Thoracic aorta (tissue), 2 donors: ENCODE results near the gene ZNF423. TPM values are rescaled to one million over a fixed set of nuclear protein-coding genes. Genes with fewer than 3 reads are reported as not detected.
A peak's percentile ranks its signal among the peaks of the same experiment; 100 is the strongest.

Experiments used
- ATAC-seq: fragments of 150-250 bp; one replicate; pipeline ENCODE4 v1.8.0; 2017; ENCODE audit warnings: low read depth; ENCODE audit not compliant: insufficient number of reproducible peaks, low FRiP score
- DNase-seq: peaks from one replicate; pipeline ENCODE4 v3.0.0-alpha.2; 2020; ENCODE audit warnings: low spot score
- H3K27ac ChIP-seq, 2 donors: fragments of 200-600 bp; sonication (generic); 1 replicate in 1 of 2; 2 replicates in 1 of 2; pipeline ENCODE4 v1.5.1; 2016; ENCODE audit warnings: mild to moderate bottlenecking in 2 of 2, moderate library complexity in 2 of 2
- H3K27me3 ChIP-seq: fragments of 200-600 bp; sonication (generic); replicated peaks from 2 replicates; pipeline ENCODE4 v1.6.0; 2016; ENCODE audit warnings: mild to moderate bottlenecking; ENCODE audit not compliant: insufficient read depth
- H3K36me3 ChIP-seq: fragments of 200-600 bp; sonication (generic); one replicate; pipeline ENCODE4 v1.5.1; 2016
- H3K4me1 ChIP-seq, 2 donors: fragments of 200-600 bp; sonication (generic); 1 replicate in 1 of 2; 2 replicates in 1 of 2; pipeline versions ENCODE4 v1.5.1 to v1.6.0; 2016; ENCODE audit warnings: low read depth in 2 of 2, mild to moderate bottlenecking in 1 of 2; ENCODE audit not compliant: control insufficient read depth in 1 of 2
- H3K4me3 ChIP-seq: fragments of 200-600 bp; sonication (generic); 2 replicates; pipeline ENCODE4 v1.5.1; 2016; ENCODE audit warnings: mild to moderate bottlenecking
- H3K9me3 ChIP-seq: fragments of 200-600 bp; sonication (generic); 2 replicates; pipeline ENCODE4 v1.5.1; 2016
- total RNA-seq, 2 donors: library from RNA; depleted of rRNA; stranded (reverse); fragments of >200 nt; gene quantifications; one replicate each; pipeline versions ENCODE4 v1.1.0 to v1.2.3, GENCODE V29; 2016
- TF ChIP-seq, protein P1 (sequence below): fragments of 200-600 bp; sonication (generic); IDR thresholded peaks from one replicate; pipeline ENCODE4 v1.5.1; 2019; ENCODE audit warnings: antibody characterized with exemption

Gene ZNF423
- total RNA-seq, 2 donors from 2014 or later: 16.2 to 22.9 TPM

DNA sequence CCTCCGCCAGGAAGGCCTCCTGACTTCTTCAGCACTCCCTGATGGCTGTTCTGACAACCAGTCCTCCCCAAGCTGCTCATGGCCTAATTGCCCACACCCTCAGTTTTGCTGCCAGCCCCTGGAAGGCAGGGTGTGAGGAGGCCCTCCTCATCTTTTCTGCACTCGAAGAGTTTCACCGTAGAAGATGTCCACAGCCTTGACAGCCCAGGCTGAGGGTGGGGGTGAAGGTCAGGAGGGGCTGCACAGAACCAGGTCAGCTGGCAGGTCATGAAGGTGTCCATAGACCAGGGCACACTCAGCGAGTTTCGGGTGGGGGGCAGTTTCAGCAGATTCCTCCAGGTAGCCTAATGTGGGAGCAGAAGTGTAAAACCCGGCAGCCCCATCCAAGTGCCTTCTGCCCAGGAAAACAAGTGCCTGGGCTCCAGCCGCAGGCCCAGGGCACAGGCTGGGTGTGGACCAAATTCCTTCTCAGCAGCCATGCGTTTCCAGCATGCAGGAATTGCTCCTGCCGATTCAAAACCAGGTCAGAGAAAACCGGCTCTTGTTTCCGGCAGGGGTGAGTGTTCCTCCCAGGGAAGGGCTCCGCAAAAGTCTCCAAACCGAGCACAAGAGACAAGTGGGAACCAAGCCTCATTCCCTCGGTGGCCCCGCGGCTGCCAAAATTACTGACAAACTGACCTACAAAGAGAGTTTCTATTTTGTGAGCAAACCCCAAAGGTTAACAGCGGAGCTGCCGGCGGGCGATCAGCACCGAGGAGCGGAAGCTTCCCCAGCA, 253.5 kb downstream of the ZNF423 start:
- Histone ChIP-seq H3K27ac (no peak overlapping the region), H3K4me3 (peak overlapping the region; percentile 6), H3K4me1 (peaks cover 0 to 11% of the 10 kb centered on the region in 2 donors), H3K27me3 (no peaks in the 10 kb centered on the region), H3K36me3 (no peaks in the 10 kb centered on the region), H3K9me3 (no peaks in the 10 kb centered on the region)
- TF ChIP-seq, protein P1, sequence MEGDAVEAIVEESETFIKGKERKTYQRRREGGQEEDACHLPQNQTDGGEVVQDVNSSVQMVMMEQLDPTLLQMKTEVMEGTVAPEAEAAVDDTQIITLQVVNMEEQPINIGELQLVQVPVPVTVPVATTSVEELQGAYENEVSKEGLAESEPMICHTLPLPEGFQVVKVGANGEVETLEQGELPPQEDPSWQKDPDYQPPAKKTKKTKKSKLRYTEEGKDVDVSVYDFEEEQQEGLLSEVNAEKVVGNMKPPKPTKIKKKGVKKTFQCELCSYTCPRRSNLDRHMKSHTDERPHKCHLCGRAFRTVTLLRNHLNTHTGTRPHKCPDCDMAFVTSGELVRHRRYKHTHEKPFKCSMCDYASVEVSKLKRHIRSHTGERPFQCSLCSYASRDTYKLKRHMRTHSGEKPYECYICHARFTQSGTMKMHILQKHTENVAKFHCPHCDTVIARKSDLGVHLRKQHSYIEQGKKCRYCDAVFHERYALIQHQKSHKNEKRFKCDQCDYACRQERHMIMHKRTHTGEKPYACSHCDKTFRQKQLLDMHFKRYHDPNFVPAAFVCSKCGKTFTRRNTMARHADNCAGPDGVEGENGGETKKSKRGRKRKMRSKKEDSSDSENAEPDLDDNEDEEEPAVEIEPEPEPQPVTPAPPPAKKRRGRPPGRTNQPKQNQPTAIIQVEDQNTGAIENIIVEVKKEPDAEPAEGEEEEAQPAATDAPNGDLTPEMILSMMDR: no peak
- ATAC-seq: no peak
- no peak for DNase-seq

DNA sequence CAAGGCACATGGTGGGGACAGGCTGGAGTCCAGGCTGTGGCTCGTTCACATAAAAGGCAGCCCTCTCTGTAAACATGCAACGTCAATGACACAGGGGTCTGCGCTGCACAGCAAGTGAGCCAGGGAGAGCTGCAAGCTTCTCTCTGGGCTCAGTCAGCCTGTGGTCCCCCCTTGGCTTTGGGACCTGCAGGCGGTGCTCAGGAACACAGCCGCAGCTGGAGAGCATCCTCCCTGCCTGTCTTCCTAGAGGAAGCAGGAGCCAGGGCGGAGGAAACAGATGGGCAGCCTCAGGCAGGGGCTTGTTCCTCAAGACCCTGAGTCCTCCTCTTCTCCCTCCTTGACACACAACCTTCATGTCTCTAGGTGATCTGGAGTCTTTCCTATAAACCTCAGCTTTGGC, 254.3 kb downstream of the ZNF423 start:
- no peaks in the 10 kb centered on the region for H3K9me3 ChIP-seq
- H3K4me1 ChIP-seq: peaks cover 2 to 17% of the 10 kb centered on the region in 2 donors
- no peak overlapping the region for H3K4me3 ChIP-seq
- no peak overlapping the region for H3K27ac ChIP-seq
- no peak for ATAC-seq
- TF ChIP-seq, protein P1: no peak
- no peaks in the 10 kb centered on the region for H3K27me3 ChIP-seq
- no peaks in the 10 kb centered on the region for H3K36me3 ChIP-seq
- DNase-seq: no peak

DNA sequence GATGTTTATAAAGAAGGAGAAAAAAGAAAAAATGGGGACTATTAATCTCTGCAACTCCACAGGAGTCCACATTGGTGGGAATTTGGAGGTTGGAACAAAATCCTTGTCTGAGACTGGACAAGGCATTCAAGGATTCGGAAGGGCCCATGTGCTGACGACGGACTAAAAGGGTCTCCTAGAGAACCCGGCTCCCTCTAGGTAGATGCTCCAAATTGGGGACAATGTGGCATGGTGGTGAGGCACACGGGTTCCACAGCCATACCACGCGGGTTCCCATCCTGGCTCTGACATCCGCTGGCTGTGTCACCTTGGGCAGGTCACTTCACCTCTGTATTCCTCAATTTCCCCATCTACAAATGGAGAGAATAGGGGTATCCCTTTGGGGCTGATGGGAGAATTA, 254.9 kb downstream of the ZNF423 start:
- TF ChIP-seq, protein P1: no peak
- Histone ChIP-seq H3K4me3 (no peak overlapping the region), H3K4me1 (peaks cover 6 to 23% of the 10 kb centered on the region in 2 donors), H3K27ac (no peak overlapping the region), H3K27me3 (no peaks in the 10 kb centered on the region), H3K36me3 (no peaks in the 10 kb centered on the region), H3K9me3 (no peaks in the 10 kb centered on the region)
- DNase-seq (no peak), ATAC-seq (no peak)

DNA sequence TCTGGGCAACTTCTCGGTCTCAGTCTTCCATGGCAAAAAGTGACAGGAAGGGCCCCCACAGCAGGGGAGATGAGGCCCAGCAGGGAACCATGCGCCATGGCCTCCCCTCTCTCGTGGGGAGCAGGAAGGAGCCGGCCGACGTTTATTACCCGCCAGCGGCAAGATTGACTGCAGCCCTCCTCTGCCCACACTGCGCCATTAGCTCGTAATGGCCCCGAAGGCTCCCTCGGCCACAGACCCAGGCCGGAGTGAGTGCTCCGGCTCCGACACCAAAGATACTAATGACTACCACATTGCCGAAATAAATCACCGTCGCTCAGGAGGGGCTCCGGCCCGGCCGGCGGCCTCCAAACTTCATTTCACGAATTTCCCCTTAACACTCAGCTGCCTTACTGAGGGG, 255.4 kb downstream of the ZNF423 start:
- ATAC-seq: no peak
- no peak for DNase-seq
- H3K4me1 ChIP-seq: peaks cover 8 to 27% of the 10 kb centered on the region in 2 donors

DNA sequence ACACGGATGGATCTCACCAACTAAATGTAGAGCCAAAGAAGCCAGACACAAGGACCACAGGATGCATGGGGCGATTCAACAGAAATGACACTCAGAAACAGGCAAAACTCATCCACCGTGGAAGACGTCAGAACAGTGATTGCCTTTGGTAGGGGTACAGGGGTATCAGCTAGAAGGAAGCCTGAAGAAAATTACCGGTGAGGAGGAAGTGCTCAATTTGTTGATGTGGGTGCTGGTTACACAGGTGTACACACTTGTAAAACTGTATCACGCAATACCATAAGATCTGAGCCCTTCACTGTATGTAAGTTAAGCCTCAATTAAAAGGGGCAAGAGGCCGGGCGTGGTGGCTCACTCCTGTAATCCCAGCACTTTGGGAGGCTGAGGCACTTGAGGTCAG, 256.2 kb downstream of the ZNF423 start:
- Histone ChIP-seq H3K27ac (no peak overlapping the region), H3K9me3 (no peaks in the 10 kb centered on the region), H3K36me3 (no peaks in the 10 kb centered on the region), H3K4me1 (peaks cover 11 to 31% of the 10 kb centered on the region in 2 donors), H3K27me3 (no peaks in the 10 kb centered on the region), H3K4me3 (no peak overlapping the region)
- TF ChIP-seq, protein P1: no peak
- ATAC-seq (no peak), DNase-seq (no peak)

More for the DNA sequence above, 255.4 kb downstream of the ZNF423 start:
- Histone ChIP-seq H3K27me3 (no peaks in the 10 kb centered on the region), H3K36me3 (no peaks in the 10 kb centered on the region), H3K4me3 (no peak overlapping the region), H3K27ac (no peak overlapping the region), H3K9me3 (no peaks in the 10 kb centered on the region)
- TF ChIP-seq, protein P1: no peak
